Uterus (tissue), 4 donors: ENCODE data around the gene SIN3B. TPM values are rescaled to one million over a fixed set of nuclear protein-coding genes. Genes with fewer than 3 reads are reported as not detected.

Experiments
- DNase-seq, 2 donors: peaks; one replicate each; pipeline ENCODE4 v3.0.0-alpha.2; 2019 to 2020
- H3K27ac ChIP-seq, 2 donors: fragments of 200-600 bp; sonication (generic); 1 replicate in 1 of 2; 2 replicates in 1 of 2; pipeline ENCODE4 v1.5.1; 2016 to 2018
- H3K27me3 ChIP-seq, 2 donors: fragments of 200-600 bp; sonication (generic); one replicate each; pipeline ENCODE4 v1.5.1; 2018 to 2019; ENCODE audit warnings: control low read depth in 1 of 2
- H3K36me3 ChIP-seq, 2 donors: fragments of 200-600 bp; sonication (generic); one replicate each; pipeline ENCODE4 v1.5.1; 2019; ENCODE audit warnings: control low read depth in 1 of 2
- H3K4me1 ChIP-seq, 2 donors: fragments of 200-600 bp; sonication (generic); one replicate each; pipeline ENCODE4 v1.5.1; 2018 to 2019; ENCODE audit warnings: control low read depth in 1 of 2
- H3K4me3 ChIP-seq, 2 donors: fragments of 200-600 bp; sonication (generic); 1 replicate in 1 of 2; 2 replicates in 1 of 2; pipeline ENCODE4 v1.5.1; 2018 to 2019; ENCODE audit warnings: mild to moderate bottlenecking in 1 of 2
- H3K9me3 ChIP-seq, 2 donors: fragments of 200-600 bp; sonication (generic); one replicate each; pipeline ENCODE4 v1.5.1; 2019; ENCODE audit warnings: control low read depth in 1 of 2
- CTCF ChIP-seq, 4 experiments: fragments of 200-600 bp in 2 of 4; fragments of 450-650 bp in 2 of 4; sonication (generic) in 2 of 4; IDR thresholded peaks; one replicate each; pipeline ENCODE4 v1.5.1; 2016 to 2019; ENCODE audit warnings: antibody characterized with exemption in 4 of 4, mild to moderate bottlenecking in 2 of 4, moderate library complexity in 1 of 4
- POLR2A ChIP-seq, 2 donors: fragments of 450-650 bp; IDR thresholded peaks; one replicate each; pipeline ENCODE4 v1.6.1; 2016; ENCODE audit warnings: antibody characterized with exemption in 2 of 2, mild to moderate bottlenecking in 1 of 2, moderate library complexity in 1 of 2
- intact Hi-C: fragments of 100-400 bp; cut with DNase I; formaldehyde crosslinking; loops from one replicate; pipeline ENCODE4 v1.15.1; 2023; ENCODE audit warnings: low total_unique reads
- total RNA-seq, 4 donors: library from RNA; depleted of rRNA in 3 of 4; stranded (reverse); fragments of >200 nt in 3 of 4; gene quantifications; one replicate each; pipeline versions ENCODE4 v1.1.0 to v1.2.4, GENCODE V29; 2014 to 2023
- donor health status: DM: yes; HTN: yes; CAD: no.

The SIN3B gene
- total RNA-seq, 4 donors from 2014 or later = 21.2 to 149 (median 92.3) TPM

DNA sequence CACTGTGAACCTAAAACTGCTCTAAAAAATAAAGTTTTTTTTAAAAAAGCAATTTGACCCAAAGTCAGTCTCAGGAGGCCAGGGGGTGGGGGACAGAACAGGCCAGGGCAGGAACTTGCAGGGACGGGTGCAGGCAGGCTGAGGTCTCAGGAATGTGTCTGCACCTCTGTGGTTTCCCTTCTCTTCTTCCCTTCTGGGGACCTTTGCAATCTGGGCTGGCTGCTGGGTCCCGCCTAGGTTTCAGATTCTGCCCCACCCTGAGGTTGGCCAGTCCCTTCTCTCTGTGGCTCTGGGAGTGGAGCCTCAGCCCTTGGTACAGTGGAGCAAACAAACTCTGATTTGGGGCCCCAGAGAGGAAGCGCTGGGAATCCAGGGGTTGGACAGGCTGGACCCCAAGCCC, 54.3 kb downstream of the SIN3B start:
- Histone ChIP-seq H3K4me1 (no peaks in the 10 kb centered on the region), H3K4me3 (no peak overlapping the region), H3K9me3 (peaks cover 0 to 16% of the 10 kb centered on the region in 2 donors), H3K27ac (no peak overlapping the region), H3K36me3 (no peaks in the 10 kb centered on the region), H3K27me3 (no peaks in the 10 kb centered on the region)
- TF ChIP-seq POLR2A (IDR thresholded peaks at IDR 0.05) = no peak
- TF ChIP-seq CTCF (IDR thresholded peaks at IDR 0.05) = no peak
- intact Hi-C loops = no loop called here
- no peak for DNase-seq

- TF ChIP-seq POLR2A (IDR thresholded peaks at IDR 0.05) = no peak
- H3K36me3 ChIP-seq = no peaks in the 10 kb centered on the region
- DNase-seq = no peak
- no peak overlapping the region for H3K4me3 ChIP-seq
- intact Hi-C loops = no loop called here
- no peaks in the 10 kb centered on the region for H3K27me3 ChIP-seq
- no peaks in the 10 kb centered on the region for H3K4me1 ChIP-seq
- no peak overlapping the region for H3K27ac ChIP-seq
- H3K9me3 ChIP-seq = peaks cover 0 to 16% of the 10 kb centered on the region in 2 donors
These were observed 56.0 kb downstream of the SIN3B start for GRCh38 chr19:16885166-16885565.

GRCh38 chr19:16886305-16886880, 57.2 kb downstream of the SIN3B start:
- no peaks in the 10 kb centered on the region for H3K27me3 ChIP-seq
- no peaks in the 10 kb centered on the region for H3K36me3 ChIP-seq
- peak; percentile 40 to 81 for DNase-seq
- H3K4me1 ChIP-seq = no peaks in the 10 kb centered on the region
- peaks cover 0 to 16% of the 10 kb centered on the region in 2 donors for H3K9me3 ChIP-seq
- no peak overlapping the region for H3K4me3 ChIP-seq
- intact Hi-C loops = no loop called here
- peak overlapping the region in 1 of 2 donors; percentile 46 for H3K27ac ChIP-seq
- TF ChIP-seq CTCF (IDR thresholded peaks at IDR 0.05) (no peak), POLR2A (IDR thresholded peaks at IDR 0.05) (no peak)

- Histone ChIP-seq H3K4me1 (no peaks in the 10 kb centered on the region), H3K9me3 (peaks cover 0 to 6% of the 10 kb centered on the region in 2 donors), H3K27ac (peak overlapping the region; percentile 57 to 67), H3K27me3 (no peaks in the 10 kb centered on the region), H3K4me3 (no peak overlapping the region), H3K36me3 (no peaks in the 10 kb centered on the region)
- DNase-seq = no peak
- intact Hi-C loops = no loop called here
- TF ChIP-seq CTCF (IDR thresholded peaks at IDR 0.05) (no peak), POLR2A (IDR thresholded peaks at IDR 0.05) (no peak)
These were observed 58.4 kb downstream of the SIN3B start for GRCh38 chr19:16887353-16888265.

- peak within 1 kb of the TSS; percentile 57 to 67 for H3K27ac ChIP-seq
- H3K9me3 ChIP-seq = no peaks in the 10 kb centered on the region
- H3K36me3 ChIP-seq = no peaks in the 10 kb centered on the region
- H3K4me3 ChIP-seq = peak within 1 kb of the TSS; percentile 7
- H3K4me1 ChIP-seq = no peaks in the 10 kb centered on the region
- intact Hi-C loops = no loop called here
- DNase-seq = peak; percentile 70 to 74
- no peaks in the 10 kb centered on the region for H3K27me3 ChIP-seq
- TF ChIP-seq POLR2A (IDR thresholded peaks at IDR 0.05) (no peak), CTCF (IDR thresholded peaks at IDR 0.05) (no peak)
These were observed 59.6 kb downstream of the SIN3B start, which contains the start of gene F2RL3 for GRCh38 chr19:16888629-16889365. TSS of gene F2RL3 (plus strand) at chr19:16888999. CDS start at chr19:16889190, 191 bp downstream.
